HG02884 (cell line): ENCODE data around the gene RXRA.

Source experiments
- ATAC-seq: cut with Tn5 transposase; IDR thresholded peaks from one replicate; pipeline ENCODE4 v1.9.1; 2021; ENCODE audit warnings: mild to moderate bottlenecking, moderate library complexity; ENCODE audit not compliant: unreplicated experiment

RXRA gene

GRCh38 chr9:134365115-134365596 is 38.9 kb downstream of the RXRA start:
- ATAC-seq, result no peak

GRCh38 chr9:134365791-134366222 is 39.6 kb downstream of the RXRA start:
- no peak for ATAC-seq

- ATAC-seq, result no peak
These were observed 40.2 kb downstream of the RXRA start for GRCh38 chr9:134366223-134367031.

GRCh38 chr9:134367061-134367460 is 40.8 kb downstream of the RXRA start:
- no peak for ATAC-seq

GRCh38 chr9:134367791-134368490 is 41.7 kb downstream of the RXRA start:
- ATAC-seq, result no peak

- no peak for ATAC-seq
These were observed 42.3 kb downstream of the RXRA start for GRCh38 chr9:134368571-134368970.

- ATAC-seq, result no peak
These were observed 43.4 kb downstream of the RXRA start for GRCh38 chr9:134369416-134370212.

GRCh38 chr9:134370213-134370492 is 43.9 kb downstream of the RXRA start:
- no peak for ATAC-seq

- ATAC-seq, result no peak
These were observed 44.4 kb downstream of the RXRA start for GRCh38 chr9:134370638-134371037.

GRCh38 chr9:134371731-134372130 is 45.5 kb downstream of the RXRA start:
- no peak for ATAC-seq

- no peak for ATAC-seq
These were observed 46.5 kb downstream of the RXRA start for GRCh38 chr9:134372581-134373267.

- no peak for ATAC-seq
These were observed 47.0 kb downstream of the RXRA start for GRCh38 chr9:134373269-134373668.

GRCh38 chr9:134373953-134374300 is 47.7 kb downstream of the RXRA start:
- no peak for ATAC-seq

GRCh38 chr9:134374301-134375010 is 48.2 kb downstream of the RXRA start:
- ATAC-seq, result no peak

GRCh38 chr9:134375011-134375390 is 48.7 kb downstream of the RXRA start:
- no peak for ATAC-seq

GRCh38 chr9:134375430-134376385 is 49.5 kb downstream of the RXRA start:
- no peak for ATAC-seq

GRCh38 chr9:134376386-134377142 is 50.3 kb downstream of the RXRA start:
- no peak for ATAC-seq

GRCh38 chr9:134377143-134377484 is 50.9 kb downstream of the RXRA start:
- ATAC-seq, result no peak

- ATAC-seq, result no peak
These were observed 51.7 kb downstream of the RXRA start for GRCh38 chr9:134377976-134378375.
